ENCODE results near the gene DCTN3. TPM values are rescaled to one million over a fixed set of nuclear protein-coding genes. Genes with fewer than 3 reads are reported as not detected.

Gene DCTN3
- total and polyA plus RNA-seq, 4 donors, result 39.8 to 86.3 (median 70.3) TPM

GRCh38 chr9:34633851-34634550, 13.7 kb upstream of the DCTN3 start:
- 24 to 26% methylated on average over 3 of the region's 3 CpGs for WGBS, 2 donors
- H3K36me3 ChIP-seq (ENCODE audit: control insufficient read depth in 4 of 4, insufficient read depth in 4 of 4, low read length in 4 of 4), result peaks cover 0 to 8% (median 5%) of the 10 kb centered on the region in 4 donors
- H3K4me1 ChIP-seq (ENCODE audit: control insufficient read depth in 5 of 5, insufficient read depth in 5 of 5, low read length in 5 of 5), result peaks cover 0 to 19% (median 7%) of the 10 kb centered on the region in 5 donors
- DNase-seq (peak; percentile 69 to 75 (median 74)), ATAC-seq (ENCODE audit: insufficient read depth, low FRiP score) (no peak)
- no peaks in the 10 kb centered on the region for H3K9me3 ChIP-seq (ENCODE audit: control insufficient read depth in 4 of 4, insufficient read depth in 3 of 4, low read length in 3 of 4)
- TF ChIP-seq CTCF (IDR thresholded peaks at IDR 0.05; ENCODE audit: control extremely low read depth, extremely low read depth), result peak; percentile 79
- H3K4me3 ChIP-seq, result no peak overlapping the region
- H3K27me3 ChIP-seq (ENCODE audit: control insufficient read depth in 3 of 3, insufficient read depth in 3 of 3, low read length in 2 of 3), result peaks cover 0 to 30% (median 24%) of the 10 kb centered on the region in 3 donors
- H3K27ac ChIP-seq (ENCODE audit: low read depth in 1 of 2, low read length in 1 of 2), result no peak overlapping the region
- no peak overlapping the region for H3K9ac ChIP-seq (ENCODE audit: insufficient read depth in 1 of 2, low read length in 2 of 2)

DNA sequence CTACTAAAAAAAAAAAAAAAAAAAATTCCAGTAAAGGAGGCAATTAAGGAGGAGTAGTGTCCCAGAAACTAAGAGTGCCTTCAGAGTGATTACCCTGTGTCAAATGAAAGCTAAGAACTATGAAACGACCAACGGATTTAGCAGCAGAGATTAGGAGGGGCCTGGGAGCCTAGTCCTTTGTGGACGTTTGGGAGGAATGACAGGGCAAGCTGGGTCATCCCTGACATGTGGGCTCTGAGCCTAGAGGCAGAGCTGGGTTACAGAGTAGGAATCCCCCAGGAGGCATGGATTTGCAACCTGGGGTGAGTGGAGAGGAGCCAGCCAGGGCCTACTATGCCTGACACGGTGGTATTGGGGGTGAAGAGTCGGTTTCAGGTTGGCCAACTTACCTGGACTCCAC, 12.9 kb upstream of the DCTN3 start:
- no peaks in the 10 kb centered on the region for H3K9me3 ChIP-seq (ENCODE audit: control insufficient read depth in 4 of 4, insufficient read depth in 3 of 4, low read length in 3 of 4)
- no peak overlapping the region for H3K27ac ChIP-seq (ENCODE audit: low read depth in 1 of 2, low read length in 1 of 2)
- H3K4me1 ChIP-seq (ENCODE audit: control insufficient read depth in 5 of 5, insufficient read depth in 5 of 5, low read length in 5 of 5), result peaks cover 0 to 18% (median 8%) of the 10 kb centered on the region in 5 donors
- H3K9ac ChIP-seq (ENCODE audit: insufficient read depth in 1 of 2, low read length in 2 of 2), result no peak overlapping the region
- ATAC-seq (ENCODE audit: insufficient read depth, low FRiP score) (no peak), DNase-seq (no peak)
- no peak for TF ChIP-seq CTCF (IDR thresholded peaks at IDR 0.05; ENCODE audit: control extremely low read depth, extremely low read depth)
- peaks cover 0 to 35% (median 28%) of the 10 kb centered on the region in 3 donors for H3K27me3 ChIP-seq (ENCODE audit: control insufficient read depth in 3 of 3, insufficient read depth in 3 of 3, low read length in 2 of 3)
- WGBS, 2 donors, result 72% methylated on average over 5 of the region's 5 CpGs
- H3K36me3 ChIP-seq (ENCODE audit: control insufficient read depth in 4 of 4, insufficient read depth in 4 of 4, low read length in 4 of 4), result peaks cover 0 to 8% (median 5%) of the 10 kb centered on the region in 4 donors
- no peak overlapping the region for H3K4me3 ChIP-seq

GRCh38 chr9:34630402-34631154, 10.3 kb upstream of the DCTN3 start:
- no peak overlapping the region for H3K9ac ChIP-seq (ENCODE audit: insufficient read depth in 1 of 2, low read length in 2 of 2)
- peaks cover 3 to 61% (median 53%) of the 10 kb centered on the region in 3 donors for H3K27me3 ChIP-seq (ENCODE audit: control insufficient read depth in 3 of 3, insufficient read depth in 3 of 3, low read length in 2 of 3)
- peaks cover 0 to 8% (median 6%) of the 10 kb centered on the region in 5 donors for H3K4me1 ChIP-seq (ENCODE audit: control insufficient read depth in 5 of 5, insufficient read depth in 5 of 5, low read length in 5 of 5)
- H3K4me3 ChIP-seq, result no peak overlapping the region
- peaks cover 0 to 7% (median 3%) of the 10 kb centered on the region in 4 donors for H3K36me3 ChIP-seq (ENCODE audit: control insufficient read depth in 4 of 4, insufficient read depth in 4 of 4, low read length in 4 of 4)
- ATAC-seq (ENCODE audit: insufficient read depth, low FRiP score) (no peak), DNase-seq (no peak)
- no peak for TF ChIP-seq CTCF (IDR thresholded peaks at IDR 0.05; ENCODE audit: control extremely low read depth, extremely low read depth)
- no peaks in the 10 kb centered on the region for H3K9me3 ChIP-seq (ENCODE audit: control insufficient read depth in 4 of 4, insufficient read depth in 3 of 4, low read length in 3 of 4)
- WGBS, 2 donors, result 34 to 42% methylated on average over 5 of the region's 5 CpGs
- H3K27ac ChIP-seq (ENCODE audit: low read depth in 1 of 2, low read length in 1 of 2), result no peak overlapping the region

Measured in lung (tissue), 12 donors.